K562 treated with DMSO at 1 percent for 12 hours (cell line): ENCODE data around the gene GAS2. TPM values are rescaled to one million over a fixed set of nuclear protein-coding genes. Genes with fewer than 3 reads are reported as not detected.

Experiments used
- total RNA-seq: library from RNA; unstranded; fragments of 300-600 nt; gene quantifications from 2 replicates; pipeline ENCODE4 v1.2.3, GENCODE V29; 2022; ENCODE audit not compliant: insufficient read depth

GAS2 gene
- 2.2 TPM in 1 of 2 replicates, not detected in the other for total RNA-seq

GRCh38 chr11:22666325-22666687 is at the start of gene GAS2:
GAS2 (plus strand) TSS chr11:22666611; CDS start chr11:22674870, 8,259 bp downstream.

GRCh38 chr11:22625448-22626287 is 40.7 kb upstream of the GAS2 start, which contains the start of gene FANCF:
FANCF (minus strand) TSS chr11:22625823; CDS start chr11:22625810, 13 bp downstream.

GRCh38 chr11:22829231-22830081 is 163.0 kb downstream of the GAS2 start, which contains the start of gene SVIP:
SVIP (minus strand) TSS chr11:22829801; CDS start chr11:22829748, 53 bp downstream.

GRCh38 chr11:22860241-22860640 is 193.8 kb downstream of the GAS2 start, which contains the start of gene CCDC179:
CCDC179 (minus strand) TSS chr11:22860474; CDS start chr11:22860421, 53 bp downstream.

Other genes starting within 250 kb of the GAS2 start
- 5.0 and 8.8 TPM in 2 replicates for gene FANCF, start 40.8 kb upstream of the GAS2 start, total RNA-seq
- 23.9 and 26.4 TPM in 2 replicates for gene SVIP, start 163.2 kb downstream of the GAS2 start, total RNA-seq
- not detected in 2 replicates for gene CCDC179, start 193.9 kb downstream of the GAS2 start, total RNA-seq